Liver (tissue), 9 donors: Measurements from ENCODE around the gene RGS4. TPM values are rescaled to one million over a fixed set of nuclear protein-coding genes. Genes with fewer than 3 reads are reported as not detected.

Source experiments
- DNase-seq: peaks from one replicate; pipeline ENCODE4 v3.0.0-alpha.2; 2017; ENCODE audit warnings: low spot score
- H3K27ac ChIP-seq, 2 donors: one replicate each; pipeline ENCODE4 v1.7.0; 2013; ENCODE audit warnings: inconsistent platforms in 2 of 2, low read length in 2 of 2, control low read depth in 1 of 2, low read depth in 1 of 2, mild to moderate bottlenecking in 1 of 2
- H3K27me3 ChIP-seq, 4 donors: one replicate each; pipeline versions ENCODE4 v1.6.1 to v1.7.0; 2013; ENCODE audit warnings: low read length in 3 of 4, inconsistent platforms in 1 of 4, mild to moderate bottlenecking in 1 of 4, moderate library complexity in 1 of 4; ENCODE audit not compliant: control insufficient read depth in 4 of 4, insufficient read depth in 4 of 4
- H3K36me3 ChIP-seq, 4 donors: one replicate each; pipeline versions ENCODE4 v1.6.1 to v1.7.0; 2013; ENCODE audit warnings: low read length in 3 of 4, mild to moderate bottlenecking in 3 of 4, low read depth in 1 of 4, moderate library complexity in 1 of 4; ENCODE audit not compliant: control insufficient read depth in 4 of 4, insufficient read depth in 3 of 4
- H3K4me1 ChIP-seq, 4 donors: one replicate each; pipeline versions ENCODE4 v1.6.1 to v1.7.0; 2013; ENCODE audit warnings: low read length in 3 of 4, mild to moderate bottlenecking in 3 of 4, moderate library complexity in 1 of 4; ENCODE audit not compliant: control insufficient read depth in 4 of 4, insufficient read depth in 4 of 4
- H3K4me3 ChIP-seq, 3 donors: one replicate each; pipeline versions ENCODE4 v1.6.1 to v1.7.0; 2013; ENCODE audit warnings: low read length in 3 of 3, control low read depth in 1 of 3, low read depth in 1 of 3, mild to moderate bottlenecking in 1 of 3
- H3K9ac ChIP-seq, 2 donors: one replicate each; pipeline ENCODE4 v1.7.0; 2013; ENCODE audit warnings: low read length in 2 of 2, mild to moderate bottlenecking in 2 of 2, moderate library complexity in 2 of 2, control low read depth in 1 of 2, low read depth in 1 of 2
- H3K9me3 ChIP-seq, 4 donors: one replicate each; pipeline versions ENCODE4 v1.6.1 to v1.7.0; 2013; ENCODE audit warnings: low read length in 3 of 4; ENCODE audit not compliant: control insufficient read depth in 4 of 4
- EGR1 ChIP-seq, 2 donors: IDR thresholded peaks; 2 replicates each; pipeline ENCODE4 v1.6.1; 2016 to 2018; ENCODE audit warnings: antibody characterized with exemption in 2 of 2, low read depth in 2 of 2
- FOXA1 ChIP-seq: IDR thresholded peaks from 2 replicates; pipeline ENCODE4 v1.6.1; 2016; ENCODE audit warnings: antibody characterized with exemption
- FOXA2 ChIP-seq: IDR thresholded peaks from 2 replicates; pipeline ENCODE4 v1.6.1; 2016; ENCODE audit warnings: antibody characterized with exemption
- GABPA ChIP-seq, 2 donors: IDR thresholded peaks in 1 of 2; conservative IDR thresholded peaks in 1 of 2; 2 replicates each; pipeline ENCODE4 v1.6.1; 2016; ENCODE audit warnings: antibody characterized with exemption in 2 of 2, mild to moderate bottlenecking in 1 of 2, moderate library complexity in 1 of 2
- HNF4A ChIP-seq, 2 donors: conservative IDR thresholded peaks; 2 replicates each; pipeline ENCODE4 v1.6.1; 2016; ENCODE audit warnings: antibody characterized with exemption in 2 of 2, mild to moderate bottlenecking in 2 of 2
- SP1 ChIP-seq: IDR thresholded peaks from 2 replicates; pipeline ENCODE4 v1.6.1; 2018; ENCODE audit warnings: antibody characterized with exemption, mild to moderate bottlenecking
- TAF1 ChIP-seq: conservative IDR thresholded peaks from 2 replicates; pipeline ENCODE4 v1.6.1; 2016; ENCODE audit warnings: antibody characterized with exemption, mild to moderate bottlenecking
- YY1 ChIP-seq: IDR thresholded peaks from 2 replicates; pipeline ENCODE4 v1.6.1; 2016; ENCODE audit warnings: antibody characterized with exemption, mild to moderate bottlenecking
- WGBS: extraction: QIAGEN DNeasy Blood & Tissue Kit; methylation state at CpG from one replicate; pipeline ENCODE4 v1.1.7; 2013; 5-methylcytosine and 5-hydroxymethylcytosine counted together
- polyA plus RNA-seq, 2 donors: library from polyadenylated mRNA; stranded (reverse) in 1 of 2; unstranded in 1 of 2; fragments of 200-250 nt in 1 of 2; fragments of >200 nt in 1 of 2; fragmentation: Nextera tagmentation in 1 of 2; extraction: Ambion mirVana in 1 of 2; gene quantifications; one replicate each; pipeline versions ENCODE4 v1.2.1 to v1.2.3, GENCODE V29; 2013 to 2015
- total RNA-seq, 2 donors: library from RNA; depleted of rRNA; stranded (reverse); fragments of >200 nt; gene quantifications; one replicate each; pipeline ENCODE4 v1.2.3, GENCODE V29; 2014
- TF ChIP-seq, protein P1 (sequence below): IDR thresholded peaks from 2 replicates; pipeline ENCODE4 v1.6.1; 2016; ENCODE audit warnings: antibody characterized with exemption
- TF ChIP-seq, protein P2 (sequence below): fragments of 150-350 bp; IDR thresholded peaks from 2 replicates; pipeline ENCODE4 v1.5.1; 2017; ENCODE audit warnings: improper control_type of control experiment, low read depth, low read length; ENCODE audit not compliant: missing input control
- TF ChIP-seq, protein P3 (sequence below): IDR thresholded peaks from 2 replicates; pipeline ENCODE4 v1.6.1; 2016; ENCODE audit warnings: antibody characterized with exemption
- donor health status: healthy.
- donor health status: healthy.
- donor health status: healthy.
- donor health status: healthy.
- donor health status: healthy.

The RGS4 gene
- total and polyA plus RNA-seq, 4 donors, result 0.37 to 1.4 (median 0.75) TPM

DNA sequence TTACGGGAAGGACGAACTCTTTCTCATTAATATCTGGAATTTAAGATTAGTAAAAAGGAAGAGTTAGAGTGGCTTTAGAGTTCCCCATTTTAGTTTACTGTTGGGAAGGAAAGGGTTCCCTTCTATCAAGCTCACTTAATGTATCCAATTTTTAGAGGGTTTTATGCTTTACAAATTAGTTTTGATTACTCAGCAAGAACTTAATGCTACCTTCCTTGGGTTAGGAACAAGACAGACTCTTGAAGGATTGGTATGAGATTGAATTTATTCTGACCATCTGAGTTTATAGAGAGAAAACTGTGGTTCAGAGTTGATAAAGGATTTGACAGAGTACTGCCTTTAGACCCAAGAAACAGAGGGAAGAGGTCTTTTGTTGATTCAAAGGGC is 29.5 kb upstream of the RGS4 start:
- no peaks in the 10 kb centered on the region for H3K4me1 ChIP-seq
- H3K36me3 ChIP-seq, result no peaks in the 10 kb centered on the region
- DNase-seq, result no peak
- no peak overlapping the region for H3K27ac ChIP-seq
- no peak overlapping the region for H3K9ac ChIP-seq
- WGBS, result 93% methylated on average over 2 of the region's 2 CpGs
- no peaks in the 10 kb centered on the region for H3K9me3 ChIP-seq
- TF ChIP-seq FOXA1 (no peak), SP1 (no peak), HNF4A (conservative IDR thresholded peaks at IDR 0.05) (no peak), YY1 (no peak), FOXA2 (no peak), EGR1 (IDR thresholded peaks at IDR 0.05; ENCODE audit: low read depth in 2 of 2) (no peak)
- TF ChIP-seq, protein P1, sequence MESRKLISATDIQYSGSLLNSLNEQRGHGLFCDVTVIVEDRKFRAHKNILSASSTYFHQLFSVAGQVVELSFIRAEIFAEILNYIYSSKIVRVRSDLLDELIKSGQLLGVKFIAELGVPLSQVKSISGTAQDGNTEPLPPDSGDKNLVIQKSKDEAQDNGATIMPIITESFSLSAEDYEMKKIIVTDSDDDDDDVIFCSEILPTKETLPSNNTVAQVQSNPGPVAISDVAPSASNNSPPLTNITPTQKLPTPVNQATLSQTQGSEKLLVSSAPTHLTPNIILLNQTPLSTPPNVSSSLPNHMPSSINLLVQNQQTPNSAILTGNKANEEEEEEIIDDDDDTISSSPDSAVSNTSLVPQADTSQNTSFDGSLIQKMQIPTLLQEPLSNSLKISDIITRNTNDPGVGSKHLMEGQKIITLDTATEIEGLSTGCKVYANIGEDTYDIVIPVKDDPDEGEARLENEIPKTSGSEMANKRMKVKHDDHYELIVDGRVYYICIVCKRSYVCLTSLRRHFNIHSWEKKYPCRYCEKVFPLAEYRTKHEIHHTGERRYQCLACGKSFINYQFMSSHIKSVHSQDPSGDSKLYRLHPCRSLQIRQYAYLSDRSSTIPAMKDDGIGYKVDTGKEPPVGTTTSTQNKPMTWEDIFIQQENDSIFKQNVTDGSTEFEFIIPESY, result no peak
- H3K27me3 ChIP-seq, result no peaks in the 10 kb centered on the region
- no peak overlapping the region for H3K4me3 ChIP-seq

DNA sequence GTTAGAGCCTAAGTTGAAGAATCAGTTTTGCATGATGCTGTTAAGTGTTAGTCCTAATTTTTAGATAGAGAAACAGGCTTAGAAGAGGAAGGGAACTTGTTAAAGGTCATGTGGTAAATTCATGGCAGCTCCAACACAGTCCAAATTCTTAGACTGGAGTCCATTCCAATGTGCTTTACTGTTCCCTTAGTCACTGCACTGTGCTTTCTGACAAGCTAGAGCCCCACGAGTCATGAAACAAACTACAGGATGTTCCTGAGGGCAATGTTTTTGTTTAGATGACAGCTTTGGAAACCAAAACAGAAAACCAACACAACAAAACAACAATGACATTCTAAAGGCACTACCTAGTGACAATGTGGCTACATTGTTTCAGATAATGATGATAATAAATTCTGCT is 23.1 kb upstream of the RGS4 start:
- no peaks in the 10 kb centered on the region for H3K9me3 ChIP-seq
- TF ChIP-seq, protein P2, sequence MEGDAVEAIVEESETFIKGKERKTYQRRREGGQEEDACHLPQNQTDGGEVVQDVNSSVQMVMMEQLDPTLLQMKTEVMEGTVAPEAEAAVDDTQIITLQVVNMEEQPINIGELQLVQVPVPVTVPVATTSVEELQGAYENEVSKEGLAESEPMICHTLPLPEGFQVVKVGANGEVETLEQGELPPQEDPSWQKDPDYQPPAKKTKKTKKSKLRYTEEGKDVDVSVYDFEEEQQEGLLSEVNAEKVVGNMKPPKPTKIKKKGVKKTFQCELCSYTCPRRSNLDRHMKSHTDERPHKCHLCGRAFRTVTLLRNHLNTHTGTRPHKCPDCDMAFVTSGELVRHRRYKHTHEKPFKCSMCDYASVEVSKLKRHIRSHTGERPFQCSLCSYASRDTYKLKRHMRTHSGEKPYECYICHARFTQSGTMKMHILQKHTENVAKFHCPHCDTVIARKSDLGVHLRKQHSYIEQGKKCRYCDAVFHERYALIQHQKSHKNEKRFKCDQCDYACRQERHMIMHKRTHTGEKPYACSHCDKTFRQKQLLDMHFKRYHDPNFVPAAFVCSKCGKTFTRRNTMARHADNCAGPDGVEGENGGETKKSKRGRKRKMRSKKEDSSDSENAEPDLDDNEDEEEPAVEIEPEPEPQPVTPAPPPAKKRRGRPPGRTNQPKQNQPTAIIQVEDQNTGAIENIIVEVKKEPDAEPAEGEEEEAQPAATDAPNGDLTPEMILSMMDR, result no peak
- TF ChIP-seq EGR1 (IDR thresholded peaks at IDR 0.05; ENCODE audit: low read depth in 2 of 2) (no peak), FOXA1 (no peak), TAF1 (no peak), FOXA2 (no peak), YY1 (no peak), GABPA (IDR thresholded peaks at IDR 0.05 in 1 of 2, conservative IDR thresholded peaks at IDR 0.05 in 1 of 2) (no peak), HNF4A (conservative IDR thresholded peaks at IDR 0.05) (no peak)
- TF ChIP-seq, protein P1, result no peak
- TF ChIP-seq, protein P3, sequence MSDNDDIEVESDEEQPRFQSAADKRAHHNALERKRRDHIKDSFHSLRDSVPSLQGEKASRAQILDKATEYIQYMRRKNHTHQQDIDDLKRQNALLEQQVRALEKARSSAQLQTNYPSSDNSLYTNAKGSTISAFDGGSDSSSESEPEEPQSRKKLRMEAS, result no peak
- WGBS, result 15% methylated on average over 1 of the region's 1 CpG
- no peak overlapping the region for H3K9ac ChIP-seq
- H3K27ac ChIP-seq, result no peak overlapping the region
- no peaks in the 10 kb centered on the region for H3K27me3 ChIP-seq
- H3K4me3 ChIP-seq, result no peak overlapping the region
- H3K4me1 ChIP-seq, result no peaks in the 10 kb centered on the region
- no peak for DNase-seq
- H3K36me3 ChIP-seq, result no peaks in the 10 kb centered on the region
